Keratinocyte (primary cell): ENCODE results near the gene COPZ1. TPM values are rescaled to one million over a fixed set of nuclear protein-coding genes. Genes with fewer than 3 reads are reported as not detected.

ENCODE experiments used
- DNase-seq: peaks from one replicate; pipeline ENCODE4 v3.0.0-alpha.2; 2011; ENCODE audit warnings: low read depth, missing footprints, low spot score
- FAIRE-seq: peaks from 2 replicates; lab custom pipeline; 2011; peaks lifted over from hg19 to GRCh38; lab: Jason Lieb, UNC
- H2AFZ ChIP-seq: 2 replicates; pipeline ENCODE4 v1.6.0; 2012; ENCODE audit warnings: low read length, control low read depth, inconsistent platforms; ENCODE audit not compliant: control insufficient read depth
- H3K27ac ChIP-seq: 2 replicates; pipeline ENCODE4 v1.5.1; 2011; ENCODE audit warnings: low read length; ENCODE audit not compliant: control insufficient read depth, insufficient read depth
- H3K27me3 ChIP-seq: 3 replicates; pipeline ENCODE4 v1.6.0; 2011; ENCODE audit warnings: low read length; ENCODE audit not compliant: control insufficient read depth, insufficient read depth; ENCODE audit errors: extremely low read depth
- H3K36me3 ChIP-seq, 2 experiments: 2 replicates in 1 of 2; 3 replicates in 1 of 2; pipeline ENCODE4 v1.5.1; 2011; ENCODE audit warnings: low read length in 2 of 2, mild to moderate bottlenecking in 1 of 2; ENCODE audit not compliant: control insufficient read depth in 2 of 2, insufficient read depth in 2 of 2; ENCODE audit errors: extremely low read depth in 1 of 2
- H3K4me1 ChIP-seq: 3 replicates; pipeline ENCODE4 v1.5.1; 2011; ENCODE audit warnings: low read length; ENCODE audit not compliant: control insufficient read depth, insufficient read depth; ENCODE audit errors: extremely low read depth
- H3K4me2 ChIP-seq: 3 replicates; pipeline ENCODE4 v1.6.0; 2011; ENCODE audit warnings: low read depth, low read length; ENCODE audit not compliant: control insufficient read depth, insufficient read depth; ENCODE audit errors: extremely low read depth
- H3K4me3 ChIP-seq, 3 experiments: fragments of 200-600 bp in 1 of 3; sonication (generic) in 1 of 3; 2 replicates in 2 of 3; 3 replicates in 1 of 3; pipeline ENCODE4 v1.5.1; 2011 to 2016; ENCODE audit warnings: low read length in 3 of 3, mild to moderate bottlenecking in 3 of 3, control low read depth in 2 of 3, inconsistent platforms in 1 of 3, low read depth in 1 of 3, mixed read lengths in 1 of 3, mixed run types in 1 of 3, moderate library complexity in 1 of 3; ENCODE audit not compliant: control insufficient read depth in 2 of 3, insufficient read depth in 2 of 3; ENCODE audit errors: extremely low read depth in 1 of 3
- H3K79me2 ChIP-seq: 2 replicates; pipeline ENCODE4 v1.6.0; 2012; ENCODE audit warnings: low read length; ENCODE audit not compliant: control insufficient read depth, insufficient read depth
- H3K9ac ChIP-seq: 3 replicates; pipeline ENCODE4 v1.6.0; 2011; ENCODE audit warnings: low read length; ENCODE audit not compliant: control insufficient read depth, insufficient read depth; ENCODE audit errors: extremely low read depth
- H3K9me1 ChIP-seq: 3 replicates; pipeline ENCODE4 v1.6.0; 2011; ENCODE audit warnings: low read length; ENCODE audit not compliant: control insufficient read depth, insufficient read depth; ENCODE audit errors: extremely low read depth
- H3K9me3 ChIP-seq: 2 replicates; pipeline ENCODE4 v1.5.1; 2012; ENCODE audit warnings: low read depth, low read length; ENCODE audit not compliant: control insufficient read depth
- H4K20me1 ChIP-seq: 3 replicates; pipeline ENCODE4 v1.6.0; 2011; ENCODE audit warnings: low read length; ENCODE audit not compliant: control insufficient read depth, insufficient read depth; ENCODE audit errors: extremely low read depth
- EZH2 ChIP-seq: IDR thresholded peaks from one replicate; pipeline ENCODE4 v1.6.1; 2012; ENCODE audit warnings: inconsistent platforms, mild to moderate bottlenecking, low read length, moderate library complexity
- dilution Hi-C: fragments of 300-500 bp; cut with MboI; formaldehyde crosslinking; loops from one replicate; pipeline ENCODE4 v1.7.0; 2020; ENCODE audit warnings: low sequenced_read_pairs; ENCODE audit not compliant: extremely low pct_ligation_motif_present
- polyA plus RNA-seq, 5 experiments: library from polyadenylated mRNA; depleted of rRNA in 3 of 5; stranded (reverse) in 3 of 5; stranded (forward) in 1 of 5; unstranded in 1 of 5; fragments of >200 nt; gene quantifications; 1 replicate in 1 of 5; 2 replicates in 3 of 5; 3 replicates in 1 of 5; pipeline versions ENCODE4 v1.2.1 to v1.2.3, GENCODE V29; 2011 to 2012; ENCODE audit warnings: missing spikeins in 2 of 5, low read depth in 1 of 5, low replicate concordance in 1 of 5
- TF ChIP-seq, protein P1 (sequence below), 3 experiments: IDR thresholded peaks in 1 of 3; conservative IDR thresholded peaks in 1 of 3; optimal IDR thresholded peaks in 1 of 3; 2 replicates in 2 of 3; 3 replicates in 1 of 3; pipeline versions ENCODE3 to v1.5.1; 2011; ENCODE audit warnings: low read length in 3 of 3, mild to moderate bottlenecking in 3 of 3, moderate library complexity in 2 of 3, control low read depth in 1 of 3, inconsistent platforms in 1 of 3; ENCODE audit not compliant: insufficient read depth in 2 of 3; ENCODE audit errors: extremely low read depth in 1 of 3

The COPZ1 gene
- polyA plus RNA-seq, 1 donor (not counting 4 experiments of a cell fraction or from before 2014, with no cell fraction given): 280 TPM

DNA sequence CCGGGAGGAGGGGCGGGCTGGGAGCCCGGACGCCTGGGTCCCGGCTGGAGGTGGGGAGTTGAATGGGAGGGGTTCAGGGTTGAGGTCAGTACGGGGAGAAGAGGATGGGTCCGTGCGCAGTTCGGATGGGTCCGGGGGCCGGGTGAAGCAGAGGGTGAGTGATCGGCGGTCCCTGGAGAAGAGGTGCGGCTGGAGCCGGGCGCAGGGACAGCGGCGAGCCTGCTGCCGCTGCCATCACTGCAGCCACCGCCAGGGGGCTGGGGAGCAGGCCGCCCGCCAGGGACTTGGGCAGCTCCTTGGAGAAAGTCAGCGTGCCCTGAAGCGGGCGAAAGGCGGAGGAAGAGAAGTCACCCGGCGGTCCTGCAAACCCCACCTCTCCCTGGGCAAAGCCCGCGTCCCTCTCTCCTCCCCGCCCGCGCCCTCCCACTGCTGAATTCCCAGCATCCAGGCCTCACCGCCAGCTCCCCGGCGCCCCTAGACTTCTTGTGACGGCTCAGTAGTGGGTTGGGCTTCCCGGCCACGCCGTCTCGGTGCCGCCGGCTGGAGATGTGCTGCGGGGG lies 45.3 kb downstream of the COPZ1 start:
- Histone ChIP-seq H3K4me3 (no peak overlapping the region), H4K20me1 (peaks cover 5% of the 10 kb centered on the region), H3K36me3 (peaks cover 41 to 42% of the 10 kb centered on the region in 2 experiments), H2AFZ (no peak overlapping the region), H3K27ac (no peak overlapping the region), H3K9ac (no peak overlapping the region), H3K79me2 (peaks cover 2% of the 10 kb centered on the region), H3K4me2 (no peak overlapping the region), H3K4me1 (peaks cover 34% of the 10 kb centered on the region), H3K27me3 (no peaks in the 10 kb centered on the region), H3K9me1 (peaks cover 3% of the 10 kb centered on the region), H3K9me3 (no peaks in the 10 kb centered on the region)
- FAIRE-seq (no peak), DNase-seq (no peak)
- TF ChIP-seq EZH2: no peak
- TF ChIP-seq, protein P1, sequence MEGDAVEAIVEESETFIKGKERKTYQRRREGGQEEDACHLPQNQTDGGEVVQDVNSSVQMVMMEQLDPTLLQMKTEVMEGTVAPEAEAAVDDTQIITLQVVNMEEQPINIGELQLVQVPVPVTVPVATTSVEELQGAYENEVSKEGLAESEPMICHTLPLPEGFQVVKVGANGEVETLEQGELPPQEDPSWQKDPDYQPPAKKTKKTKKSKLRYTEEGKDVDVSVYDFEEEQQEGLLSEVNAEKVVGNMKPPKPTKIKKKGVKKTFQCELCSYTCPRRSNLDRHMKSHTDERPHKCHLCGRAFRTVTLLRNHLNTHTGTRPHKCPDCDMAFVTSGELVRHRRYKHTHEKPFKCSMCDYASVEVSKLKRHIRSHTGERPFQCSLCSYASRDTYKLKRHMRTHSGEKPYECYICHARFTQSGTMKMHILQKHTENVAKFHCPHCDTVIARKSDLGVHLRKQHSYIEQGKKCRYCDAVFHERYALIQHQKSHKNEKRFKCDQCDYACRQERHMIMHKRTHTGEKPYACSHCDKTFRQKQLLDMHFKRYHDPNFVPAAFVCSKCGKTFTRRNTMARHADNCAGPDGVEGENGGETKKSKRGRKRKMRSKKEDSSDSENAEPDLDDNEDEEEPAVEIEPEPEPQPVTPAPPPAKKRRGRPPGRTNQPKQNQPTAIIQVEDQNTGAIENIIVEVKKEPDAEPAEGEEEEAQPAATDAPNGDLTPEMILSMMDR (optimal IDR thresholded peaks at IDR 0.05 in 1 of 3, IDR thresholded peaks at IDR 0.05 in 1 of 3, conservative IDR thresholded peaks at IDR 0.05 in 1 of 3; ENCODE audit: extremely low read depth in 1 of 3, insufficient read depth in 2 of 3, low read length in 3 of 3): peak; percentile 21 to 62 (median 46)
- dilution Hi-C loops: no loop called here

DNA sequence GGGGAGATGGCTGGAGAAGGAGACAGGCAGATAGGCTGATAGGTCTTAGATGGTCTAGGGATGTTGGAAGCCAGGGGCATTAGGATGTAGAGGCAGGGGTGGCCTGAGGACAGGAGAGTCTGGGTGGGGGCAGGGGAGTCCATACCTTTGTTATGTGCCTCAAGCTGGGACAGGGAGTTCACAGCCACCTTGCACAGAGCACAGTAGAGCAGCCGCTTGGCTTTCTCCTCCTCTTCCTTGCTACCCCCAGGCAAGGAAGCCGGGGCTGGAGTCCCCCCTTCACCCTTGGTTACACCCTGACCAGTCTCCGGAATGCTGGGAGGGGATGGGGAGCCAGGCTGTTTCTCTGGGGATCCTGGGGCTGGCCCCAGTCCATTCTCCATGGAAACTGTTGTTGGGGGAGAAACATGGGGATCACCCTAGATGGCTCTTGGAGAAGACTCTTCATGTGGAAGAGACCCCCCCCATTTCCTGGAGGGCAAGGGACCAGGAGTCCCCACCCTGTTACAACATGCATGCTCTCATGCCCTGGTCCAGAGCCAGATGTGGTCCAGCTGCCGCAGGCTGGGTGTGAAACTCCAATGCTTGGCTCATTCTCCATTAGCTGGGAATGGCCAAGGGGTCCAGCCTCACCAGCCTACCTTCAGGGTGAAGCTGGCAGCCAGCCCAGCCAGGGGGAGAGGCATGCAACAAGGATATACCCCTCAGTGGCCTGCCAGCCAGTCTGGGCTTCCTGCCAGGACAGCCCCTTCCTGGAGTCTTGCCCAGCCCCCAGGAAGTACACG lies 46.6 kb downstream of the COPZ1 start:
- Histone ChIP-seq H4K20me1 (peaks cover 5% of the 10 kb centered on the region), H3K4me1 (peaks cover 38% of the 10 kb centered on the region), H3K9ac (no peak overlapping the region), H3K27ac (no peak overlapping the region), H2AFZ (no peak overlapping the region), H3K27me3 (no peaks in the 10 kb centered on the region), H3K9me3 (no peaks in the 10 kb centered on the region), H3K79me2 (peaks cover 7% of the 10 kb centered on the region), H3K36me3 (peaks cover 47 to 54% of the 10 kb centered on the region in 2 experiments), H3K4me2 (no peak overlapping the region), H3K4me3 (no peak overlapping the region), H3K9me1 (peaks cover 3% of the 10 kb centered on the region)
- FAIRE-seq: no peak
- dilution Hi-C loops: no loop called here
- no peak for DNase-seq
- TF ChIP-seq EZH2: no peak
- TF ChIP-seq, protein P1 (optimal IDR thresholded peaks at IDR 0.05 in 1 of 3, IDR thresholded peaks at IDR 0.05 in 1 of 3, conservative IDR thresholded peaks at IDR 0.05 in 1 of 3; ENCODE audit: extremely low read depth in 1 of 3, insufficient read depth in 2 of 3, low read length in 3 of 3): no peak
